Activated B cell treated with CpG ODN at 0.5 μM for 24 hours (primary cell): ENCODE data around the gene GMPPB. TPM values are rescaled to one million over a fixed set of nuclear protein-coding genes. Genes with fewer than 3 reads are reported as not detected.

Experiments
- ATAC-seq: fragments of 200-7000 bp; cut with Tn5 transposase; one replicate; pipeline ENCODE4 v1.10.0; 2021; ENCODE audit warnings: low read depth, mild to moderate bottlenecking, moderate library complexity
- CTCF ChIA-PET: fragments of 350-600 bp; sonication (Branson Sonifier 250); formaldehyde crosslinking; loops from one replicate; lab custom pipeline; 2021; ENCODE audit warnings: antibody characterized with exemption; lab: Charles Lee
- POLR2A ChIA-PET: fragments of 350-600 bp; sonication (Branson Sonifier 250); formaldehyde crosslinking; loops from one replicate; lab custom pipeline; 2021; ENCODE audit warnings: antibody characterized with exemption; lab: Charles Lee
- DNase-seq: peaks from one replicate; pipeline ENCODE4 v3.0.0; 2022
- H3K27ac Mint-ChIP-seq: one replicate; pipeline ENCODE4 v1.8.0; 2020; ENCODE audit warnings: mixed read lengths
- H3K27me3 Mint-ChIP-seq: one replicate; pipeline ENCODE4 v1.8.0; 2021; ENCODE audit warnings: mixed read lengths
- H3K36me3 Mint-ChIP-seq: one replicate; pipeline ENCODE4 v1.8.0; 2021; ENCODE audit warnings: low read depth, mixed read lengths
- H3K4me1 Mint-ChIP-seq: one replicate; pipeline ENCODE4 v1.8.0; 2021; ENCODE audit warnings: mixed read lengths
- H3K4me3 Mint-ChIP-seq: one replicate; pipeline ENCODE4 v1.8.0; 2020; ENCODE audit warnings: mild to moderate bottlenecking, mixed read lengths
- H3K9me3 Mint-ChIP-seq: one replicate; pipeline ENCODE4 v1.8.0; 2020; ENCODE audit warnings: mixed read lengths
- intact Hi-C: fragments of 100-400 bp; cut with micrococcal nuclease; formaldehyde crosslinking; loops from one replicate; pipeline ENCODE4 v1.15.1; 2024
- total RNA-seq: library from RNA; stranded (reverse); gene quantifications from 2 replicates; pipeline ENCODE4 v1.2.3, GENCODE V29; 2022
- TF ChIP-seq, protein P1 (sequence below): fragments of 200-600 bp; IDR thresholded peaks from one replicate; pipeline ENCODE4 v1.8.0; 2022; ENCODE audit warnings: antibody characterized with exemption, mild to moderate bottlenecking

Gene GMPPB
- total RNA-seq, 1 donor from 2014 or later, result 39.9 TPM

DNA sequence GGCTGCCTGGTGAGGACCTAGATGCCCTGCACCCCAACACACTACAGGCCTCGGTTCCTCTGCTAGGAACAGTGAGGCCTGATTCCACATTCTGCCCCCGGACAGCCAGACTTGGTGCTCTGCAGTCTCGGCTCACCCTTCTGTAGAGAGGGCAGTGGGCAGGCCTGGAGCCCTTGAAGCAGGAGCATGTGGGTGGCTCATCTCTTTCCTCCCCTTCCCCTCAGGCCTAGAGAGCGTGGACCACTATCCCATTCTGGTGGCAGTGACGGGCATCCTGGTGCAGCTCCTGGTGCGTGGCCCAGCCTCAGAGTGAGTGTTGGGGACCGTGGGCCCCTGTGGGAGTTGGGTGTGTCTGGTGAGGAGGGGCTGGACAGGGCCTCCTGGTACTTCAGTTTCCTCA is 7.6 kb downstream of the GMPPB start:
- no peak for DNase-seq
- Mint-ChIP-seq H3K4me3 (no peak overlapping the region), H3K9me3 (no peaks in the 10 kb centered on the region), H3K36me3 (peaks cover 15% of the 10 kb centered on the region), H3K4me1 (peaks cover 14% of the 10 kb centered on the region), H3K27ac (no peak overlapping the region), H3K27me3 (no peaks in the 10 kb centered on the region)
- CTCF ChIA-PET, result no interaction called here
- POLR2A ChIA-PET, result no interaction called here
- TF ChIP-seq, protein P1, sequence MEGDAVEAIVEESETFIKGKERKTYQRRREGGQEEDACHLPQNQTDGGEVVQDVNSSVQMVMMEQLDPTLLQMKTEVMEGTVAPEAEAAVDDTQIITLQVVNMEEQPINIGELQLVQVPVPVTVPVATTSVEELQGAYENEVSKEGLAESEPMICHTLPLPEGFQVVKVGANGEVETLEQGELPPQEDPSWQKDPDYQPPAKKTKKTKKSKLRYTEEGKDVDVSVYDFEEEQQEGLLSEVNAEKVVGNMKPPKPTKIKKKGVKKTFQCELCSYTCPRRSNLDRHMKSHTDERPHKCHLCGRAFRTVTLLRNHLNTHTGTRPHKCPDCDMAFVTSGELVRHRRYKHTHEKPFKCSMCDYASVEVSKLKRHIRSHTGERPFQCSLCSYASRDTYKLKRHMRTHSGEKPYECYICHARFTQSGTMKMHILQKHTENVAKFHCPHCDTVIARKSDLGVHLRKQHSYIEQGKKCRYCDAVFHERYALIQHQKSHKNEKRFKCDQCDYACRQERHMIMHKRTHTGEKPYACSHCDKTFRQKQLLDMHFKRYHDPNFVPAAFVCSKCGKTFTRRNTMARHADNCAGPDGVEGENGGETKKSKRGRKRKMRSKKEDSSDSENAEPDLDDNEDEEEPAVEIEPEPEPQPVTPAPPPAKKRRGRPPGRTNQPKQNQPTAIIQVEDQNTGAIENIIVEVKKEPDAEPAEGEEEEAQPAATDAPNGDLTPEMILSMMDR, result no peak
- ATAC-seq, result no peak
- intact Hi-C loops, result no loop called here

DNA sequence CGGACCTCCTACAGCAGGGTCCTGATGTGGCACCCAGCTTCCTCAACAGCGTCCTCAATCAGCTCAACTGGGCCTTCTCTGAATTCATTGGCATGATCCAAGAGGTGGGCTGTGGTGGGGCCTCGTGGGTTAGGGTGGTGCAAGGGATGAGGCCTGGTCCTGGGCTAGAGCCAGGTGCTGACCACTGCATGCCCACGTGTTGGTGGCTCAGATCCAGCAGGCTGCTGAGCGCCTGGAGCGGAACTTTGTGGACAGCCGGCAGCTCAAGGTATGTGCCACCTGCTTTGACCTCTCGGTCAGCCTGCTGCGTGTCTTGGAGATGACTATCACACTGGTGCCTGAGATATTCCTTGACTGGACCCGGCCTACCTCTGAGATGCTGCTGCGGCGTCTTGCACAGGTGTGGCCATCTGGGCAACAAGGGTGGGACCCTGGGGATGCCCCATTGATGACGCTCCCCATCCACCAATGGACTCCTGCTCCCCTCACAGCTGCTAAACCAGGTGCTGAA is 8.1 kb downstream of the GMPPB start:
- ChIA-PET POLR2A (interaction anchor here (0.6 kb wide), 2 partner anchors 27 to 1263 kb away, joined by 3 to 4 read pairs; no protein-coding TSS in a partner anchor), CTCF (no interaction called here)
- intact Hi-C loops, result no loop called here
- no peaks in the 10 kb centered on the region for H3K9me3 Mint-ChIP-seq
- H3K27me3 Mint-ChIP-seq, result no peaks in the 10 kb centered on the region
- H3K36me3 Mint-ChIP-seq, result peaks cover 10% of the 10 kb centered on the region
- no peak overlapping the region for H3K4me3 Mint-ChIP-seq
- peaks cover 11% of the 10 kb centered on the region for H3K4me1 Mint-ChIP-seq
- TF ChIP-seq, protein P1, result no peak
- ATAC-seq (no peak), DNase-seq (no peak)
- H3K27ac Mint-ChIP-seq, result no peak overlapping the region

DNA sequence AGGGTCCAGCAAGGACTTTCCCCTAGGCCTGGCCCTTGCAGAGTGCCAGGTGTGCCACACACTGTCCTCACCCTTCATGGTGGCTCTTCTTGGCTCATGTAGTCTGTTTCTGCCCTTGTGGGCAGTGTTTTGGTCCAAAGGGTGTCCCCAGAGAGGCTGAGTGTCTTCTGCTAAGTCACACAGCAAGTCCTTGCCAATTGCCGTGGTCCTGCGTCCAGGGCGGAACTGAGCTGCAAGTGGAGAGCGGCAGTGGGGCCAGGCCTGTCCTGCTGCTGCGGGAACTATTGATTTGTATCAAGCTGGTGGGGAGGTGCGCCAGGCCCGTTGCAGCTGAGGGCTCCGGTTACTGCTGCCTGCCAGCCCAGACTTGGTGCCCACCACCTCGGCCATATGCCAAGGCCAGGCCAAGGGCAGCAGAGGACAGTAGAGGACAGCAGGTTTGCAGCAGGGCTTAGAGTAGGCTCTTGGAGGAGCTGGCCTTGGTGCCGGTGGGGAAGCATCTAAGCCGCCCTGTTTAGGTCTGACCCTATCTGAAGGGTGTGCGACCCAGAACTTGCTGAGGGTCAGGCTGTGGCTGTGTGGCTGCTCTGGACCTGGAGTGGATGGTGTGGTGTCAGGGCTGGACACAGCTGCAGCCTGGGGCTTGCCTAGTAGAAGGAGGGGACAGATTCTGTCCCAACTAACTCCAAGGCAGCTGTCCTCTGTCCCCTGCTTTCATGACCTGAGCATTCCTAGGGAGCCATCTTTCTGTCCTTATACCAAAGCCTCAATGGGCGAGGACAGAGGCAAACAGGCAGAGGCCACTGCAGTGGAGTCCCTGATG is 8.8 kb downstream of the GMPPB start:
- Mint-ChIP-seq H3K4me3 (no peak overlapping the region), H3K4me1 (peaks cover 11% of the 10 kb centered on the region), H3K36me3 (peaks cover 8% of the 10 kb centered on the region), H3K9me3 (no peaks in the 10 kb centered on the region), H3K27me3 (no peaks in the 10 kb centered on the region), H3K27ac (no peak overlapping the region)
- ATAC-seq (no peak), DNase-seq (no peak)
- intact Hi-C loops, result no loop called here
- TF ChIP-seq, protein P1, result no peak
- ChIA-PET POLR2A (interaction anchor here (0.6 kb wide), 2 partner anchors 28 to 1262 kb away, joined by 3 to 4 read pairs; no protein-coding TSS in a partner anchor), CTCF (no interaction called here)

DNA sequence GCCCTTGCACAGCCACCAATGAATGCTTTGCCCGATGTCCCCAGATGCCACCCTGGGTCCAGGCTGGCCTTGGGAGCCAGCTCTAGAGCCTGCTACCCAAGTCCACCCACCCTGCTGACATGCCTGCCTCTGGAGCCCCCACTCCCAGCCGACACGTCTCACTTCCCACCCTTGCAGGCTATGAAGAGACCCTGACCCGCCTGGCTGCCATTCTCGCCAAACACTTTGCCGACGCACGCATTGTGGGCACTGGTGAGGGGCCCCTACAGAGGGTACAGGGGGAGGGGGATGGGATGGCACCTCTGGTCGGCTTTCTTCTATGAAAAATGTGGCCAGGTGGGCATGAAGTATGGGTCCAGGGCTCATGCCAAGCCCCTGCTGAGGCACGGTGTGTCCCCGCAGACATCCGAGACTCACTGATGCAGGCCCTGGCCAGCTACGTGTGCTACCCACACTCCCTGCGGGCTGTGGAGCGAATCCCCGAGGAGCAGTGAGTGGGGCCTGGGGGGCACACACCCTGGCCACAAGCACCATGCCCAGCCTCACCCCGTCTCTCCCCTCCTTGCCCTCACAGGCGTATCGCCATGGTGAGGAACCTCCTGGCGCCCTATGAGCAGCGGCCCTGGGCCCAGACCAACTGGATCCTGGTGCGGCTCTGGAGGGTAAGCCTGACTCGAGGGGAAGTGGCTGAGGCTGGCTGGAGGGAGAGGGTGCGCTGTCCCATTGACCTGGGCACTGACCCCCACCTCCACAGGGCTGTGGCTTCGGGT is 10.2 kb downstream of the GMPPB start:
- POLR2A ChIA-PET, result interaction anchor here (0.5 kb wide), 1 partner anchor 1928 kb away, joined by 4 read pairs; no protein-coding TSS in a partner anchor
- no peak overlapping the region for H3K4me3 Mint-ChIP-seq

More for the DNA sequence above, 10.2 kb downstream of the GMPPB start:
- no peaks in the 10 kb centered on the region for H3K27me3 Mint-ChIP-seq
- H3K27ac Mint-ChIP-seq, result no peak overlapping the region
- H3K36me3 Mint-ChIP-seq, result peaks cover 10% of the 10 kb centered on the region
- ATAC-seq (no peak), DNase-seq (no peak)
- H3K9me3 Mint-ChIP-seq, result no peaks in the 10 kb centered on the region
- intact Hi-C loops, result no loop called here
- H3K4me1 Mint-ChIP-seq, result peaks cover 1% of the 10 kb centered on the region
- CTCF ChIA-PET, result interaction anchor here (1.0 kb wide), 1 partner anchor 10 kb away, joined by 3 read pairs; no protein-coding TSS in a partner anchor
- TF ChIP-seq, protein P1, result no peak
